Pons (tissue), 1 donor: Measurements from ENCODE around the gene NUP160.
"Not testable (repeated sequence)": the region's sequence is repeated elsewhere in the genome, so short reads cannot be mapped to it uniquely, and the experiment has no call there.

Source experiments
- DNase-seq: peaks from one replicate; pipeline ENCODE4 v3.0.0-alpha.2; 2016; ENCODE audit warnings: low spot score

Gene NUP160

GRCh38 chr11:47791774-47792430 is 56.2 kb downstream of the NUP160 start:
- no peak for DNase-seq

GRCh38 chr11:47790017-47790416 is 58.1 kb downstream of the NUP160 start:
- DNase-seq = not testable (repeated sequence)

- DNase-seq = no peak
Observed at GRCh38 chr11:47788181-47788580, 60.0 kb downstream of the NUP160 start.

- DNase-seq = no peak
Observed at GRCh38 chr11:47786373-47786772, 61.8 kb downstream of the NUP160 start.

- no peak for DNase-seq
Observed at GRCh38 chr11:47784785-47785381, 63.3 kb downstream of the NUP160 start.

GRCh38 chr11:47783087-47783610 is 65.0 kb downstream of the NUP160 start:
- no peak for DNase-seq

- no peak for DNase-seq
Observed at GRCh38 chr11:47778878-47779483, 69.2 kb downstream of the NUP160 start.

GRCh38 chr11:47775240-47775869 is 72.8 kb downstream of the NUP160 start:
- no peak for DNase-seq

GRCh38 chr11:47773882-47774281 is 74.3 kb downstream of the NUP160 start:
- no peak for DNase-seq

GRCh38 chr11:47769556-47769955 is 78.6 kb downstream of the NUP160 start:
- DNase-seq = not testable (repeated sequence)

- DNase-seq = peak; percentile 86
Observed at GRCh38 chr11:47768101-47768612, 80.0 kb downstream of the NUP160 start.

GRCh38 chr11:47766509-47767227 is 81.5 kb downstream of the NUP160 start:
- peak; percentile 71 for DNase-seq

- no peak for DNase-seq
Observed at GRCh38 chr11:47765086-47765485, 83.1 kb downstream of the NUP160 start.

GRCh38 chr11:47759291-47759690 is 88.9 kb downstream of the NUP160 start:
- DNase-seq = not testable (repeated sequence)

- no peak for DNase-seq
Observed at GRCh38 chr11:47756208-47756607, 91.9 kb downstream of the NUP160 start.

GRCh38 chr11:47750725-47751124 is 97.4 kb downstream of the NUP160 start:
- no peak for DNase-seq

- DNase-seq = not testable (repeated sequence)
Observed at GRCh38 chr11:47742494-47742893, 105.7 kb downstream of the NUP160 start.

- DNase-seq = not testable (repeated sequence)
Observed at GRCh38 chr11:47737817-47738216, 110.3 kb downstream of the NUP160 start.

- DNase-seq = no peak
Observed at GRCh38 chr11:47732271-47732670, 115.9 kb downstream of the NUP160 start.

GRCh38 chr11:47731475-47731874 is 116.7 kb downstream of the NUP160 start:
- DNase-seq = peak; percentile 7
